ENCODE measurements around the gene CD96. TPM values are rescaled to one million over a fixed set of nuclear protein-coding genes. Genes with fewer than 3 reads are reported as not detected.

The CD96 gene
- total and polyA plus RNA-seq, 2 experiments from 2014 or later: 0.91 TPM; not detected in 1

DNA sequence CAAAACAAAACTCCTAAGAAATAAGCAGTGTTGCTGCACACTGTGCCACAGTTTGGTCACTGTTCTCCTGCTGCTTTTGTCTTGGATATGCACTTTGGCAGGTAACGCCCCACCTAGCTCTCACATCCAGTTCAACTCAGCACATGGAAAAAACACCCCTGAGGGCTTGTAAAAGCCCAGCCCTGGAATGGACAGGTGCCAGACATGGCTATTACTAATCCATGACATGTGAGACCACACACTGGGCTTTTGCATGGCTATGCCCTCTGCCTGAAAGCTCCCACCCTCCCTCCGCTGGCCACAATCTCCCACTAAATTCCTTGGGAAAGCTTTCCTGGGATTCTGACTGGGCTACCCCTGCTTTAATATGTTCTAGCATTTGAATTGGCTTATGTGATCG is 77.8 kb downstream of the CD96 start:
- H3K4me1 Mint-ChIP-seq: no peaks in the 10 kb centered on the region
- H3K4me3 Mint-ChIP-seq: no peak overlapping the region
- no peaks in the 10 kb centered on the region for H3K79me2 ChIP-seq (replicated peaks; ENCODE audit: insufficient read depth)
- H4K20me1 ChIP-seq (replicated peaks; ENCODE audit: insufficient read depth): no peaks in the 10 kb centered on the region
- peaks cover 6% of the 10 kb centered on the region; the same call in 1 of the 2 replicates for H3K36me3 ChIP-seq (ENCODE audit: insufficient read depth)
- H3K27ac Mint-ChIP-seq: no peak overlapping the region
- no peak overlapping the region for H3K27ac ChIP-seq (ENCODE audit: low read depth)
- peaks cover 23% of the 10 kb centered on the region for H3K9me3 Mint-ChIP-seq
- no peak overlapping the region for H3K4me3 ChIP-seq
- H3K36me3 Mint-ChIP-seq (ENCODE audit: low read depth): peaks cover 10% of the 10 kb centered on the region
- H3K27me3 ChIP-seq (ENCODE audit: insufficient read depth): no peaks in the 10 kb centered on the region
- H3K9me2 ChIP-seq (ENCODE audit: insufficient read depth): no peaks in the 10 kb centered on the region
- DNase-seq (ENCODE audit: low spot score) (no peak), ATAC-seq (no peak)
- H3K27me3 Mint-ChIP-seq (ENCODE audit: insufficient read depth, low read depth, poor library complexity): no peaks in the 10 kb centered on the region
- H3K4me1 ChIP-seq (ENCODE audit: insufficient read depth): no peaks in the 10 kb centered on the region
- TF ChIP-seq EZH2 (IDR thresholded peaks at IDR 0.05; ENCODE audit: low read depth, unreplicated experiment) (no peak), JUNB (IDR thresholded peaks at IDR 0.05; ENCODE audit: unreplicated experiment) (no peak), CREB1 (CRISPR knock-in tag; IDR thresholded peaks at IDR 0.05; ENCODE audit: low read depth) (no peak), POLR2AphosphoS5 (IDR thresholded peaks at IDR 0.05; ENCODE audit: low read depth) (no peak), ZNF331 (CRISPR knock-in tag; IDR thresholded peaks at IDR 0.05; ENCODE audit: low read depth) (no peak)
- TF ChIP-seq, protein P1, sequence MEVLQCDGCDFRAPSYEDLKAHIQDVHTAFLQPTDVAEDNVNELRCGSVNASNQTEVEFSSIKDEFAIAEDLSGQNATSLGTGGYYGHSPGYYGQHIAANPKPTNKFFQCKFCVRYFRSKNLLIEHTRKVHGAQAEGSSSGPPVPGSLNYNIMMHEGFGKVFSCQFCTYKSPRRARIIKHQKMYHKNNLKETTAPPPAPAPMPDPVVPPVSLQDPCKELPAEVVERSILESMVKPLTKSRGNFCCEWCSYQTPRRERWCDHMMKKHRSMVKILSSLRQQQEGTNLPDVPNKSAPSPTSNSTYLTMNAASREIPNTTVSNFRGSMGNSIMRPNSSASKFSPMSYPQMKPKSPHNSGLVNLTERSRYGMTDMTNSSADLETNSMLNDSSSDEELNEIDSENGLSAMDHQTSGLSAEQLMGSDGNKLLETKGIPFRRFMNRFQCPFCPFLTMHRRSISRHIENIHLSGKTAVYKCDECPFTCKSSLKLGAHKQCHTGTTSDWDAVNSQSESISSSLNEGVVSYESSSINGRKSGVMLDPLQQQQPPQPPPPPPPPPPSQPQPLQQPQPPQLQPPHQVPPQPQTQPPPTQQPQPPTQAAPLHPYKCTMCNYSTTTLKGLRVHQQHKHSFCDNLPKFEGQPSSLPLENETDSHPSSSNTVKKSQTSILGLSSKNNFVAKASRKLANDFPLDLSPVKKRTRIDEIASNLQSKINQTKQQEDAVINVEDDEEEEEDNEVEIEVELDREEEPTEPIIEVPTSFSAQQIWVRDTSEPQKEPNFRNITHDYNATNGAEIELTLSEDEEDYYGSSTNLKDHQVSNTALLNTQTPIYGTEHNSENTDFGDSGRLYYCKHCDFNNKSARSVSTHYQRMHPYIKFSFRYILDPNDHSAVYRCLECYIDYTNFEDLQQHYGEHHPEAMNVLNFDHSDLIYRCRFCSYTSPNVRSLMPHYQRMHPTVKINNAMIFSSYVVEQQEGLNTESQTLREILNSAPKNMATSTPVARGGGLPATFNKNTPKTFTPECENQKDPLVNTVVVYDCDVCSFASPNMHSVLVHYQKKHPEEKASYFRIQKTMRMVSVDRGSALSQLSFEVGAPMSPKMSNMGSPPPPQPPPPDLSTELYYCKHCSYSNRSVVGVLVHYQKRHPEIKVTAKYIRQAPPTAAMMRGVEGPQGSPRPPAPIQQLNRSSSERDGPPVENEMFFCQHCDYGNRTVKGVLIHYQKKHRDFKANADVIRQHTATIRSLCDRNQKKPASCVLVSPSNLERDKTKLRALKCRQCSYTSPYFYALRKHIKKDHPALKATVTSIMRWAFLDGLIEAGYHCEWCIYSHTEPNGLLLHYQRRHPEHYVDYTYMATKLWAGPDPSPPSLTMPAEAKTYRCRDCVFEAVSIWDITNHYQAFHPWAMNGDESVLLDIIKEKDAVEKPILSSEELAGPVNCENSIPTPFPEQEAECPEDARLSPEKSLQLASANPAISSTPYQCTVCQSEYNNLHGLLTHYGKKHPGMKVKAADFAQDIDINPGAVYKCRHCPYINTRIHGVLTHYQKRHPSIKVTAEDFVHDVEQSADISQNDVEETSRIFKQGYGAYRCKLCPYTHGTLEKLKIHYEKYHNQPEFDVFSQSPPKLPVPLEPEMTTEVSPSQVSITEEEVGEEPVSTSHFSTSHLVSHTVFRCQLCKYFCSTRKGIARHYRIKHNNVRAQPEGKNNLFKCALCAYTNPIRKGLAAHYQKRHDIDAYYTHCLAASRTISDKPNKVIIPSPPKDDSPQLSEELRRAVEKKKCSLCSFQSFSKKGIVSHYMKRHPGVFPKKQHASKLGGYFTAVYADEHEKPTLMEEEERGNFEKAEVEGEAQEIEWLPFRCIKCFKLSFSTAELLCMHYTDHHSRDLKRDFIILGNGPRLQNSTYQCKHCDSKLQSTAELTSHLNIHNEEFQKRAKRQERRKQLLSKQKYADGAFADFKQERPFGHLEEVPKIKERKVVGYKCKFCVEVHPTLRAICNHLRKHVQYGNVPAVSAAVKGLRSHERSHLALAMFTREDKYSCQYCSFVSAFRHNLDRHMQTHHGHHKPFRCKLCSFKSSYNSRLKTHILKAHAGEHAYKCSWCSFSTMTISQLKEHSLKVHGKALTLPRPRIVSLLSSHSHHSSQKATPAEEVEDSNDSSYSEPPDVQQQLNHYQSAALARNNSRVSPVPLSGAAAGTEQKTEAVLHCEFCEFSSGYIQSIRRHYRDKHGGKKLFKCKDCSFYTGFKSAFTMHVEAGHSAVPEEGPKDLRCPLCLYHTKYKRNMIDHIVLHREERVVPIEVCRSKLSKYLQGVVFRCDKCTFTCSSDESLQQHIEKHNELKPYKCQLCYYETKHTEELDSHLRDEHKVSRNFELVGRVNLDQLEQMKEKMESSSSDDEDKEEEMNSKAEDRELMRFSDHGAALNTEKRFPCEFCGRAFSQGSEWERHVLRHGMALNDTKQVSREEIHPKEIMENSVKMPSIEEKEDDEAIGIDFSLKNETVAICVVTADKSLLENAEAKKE (CRISPR knock-in tag; IDR thresholded peaks at IDR 0.05): no peak
- TF ChIP-seq, protein P2, sequence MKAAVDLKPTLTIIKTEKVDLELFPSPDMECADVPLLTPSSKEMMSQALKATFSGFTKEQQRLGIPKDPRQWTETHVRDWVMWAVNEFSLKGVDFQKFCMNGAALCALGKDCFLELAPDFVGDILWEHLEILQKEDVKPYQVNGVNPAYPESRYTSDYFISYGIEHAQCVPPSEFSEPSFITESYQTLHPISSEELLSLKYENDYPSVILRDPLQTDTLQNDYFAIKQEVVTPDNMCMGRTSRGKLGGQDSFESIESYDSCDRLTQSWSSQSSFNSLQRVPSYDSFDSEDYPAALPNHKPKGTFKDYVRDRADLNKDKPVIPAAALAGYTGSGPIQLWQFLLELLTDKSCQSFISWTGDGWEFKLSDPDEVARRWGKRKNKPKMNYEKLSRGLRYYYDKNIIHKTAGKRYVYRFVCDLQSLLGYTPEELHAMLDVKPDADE (IDR thresholded peaks at IDR 0.05): no peak
- TF ChIP-seq, protein P3, sequence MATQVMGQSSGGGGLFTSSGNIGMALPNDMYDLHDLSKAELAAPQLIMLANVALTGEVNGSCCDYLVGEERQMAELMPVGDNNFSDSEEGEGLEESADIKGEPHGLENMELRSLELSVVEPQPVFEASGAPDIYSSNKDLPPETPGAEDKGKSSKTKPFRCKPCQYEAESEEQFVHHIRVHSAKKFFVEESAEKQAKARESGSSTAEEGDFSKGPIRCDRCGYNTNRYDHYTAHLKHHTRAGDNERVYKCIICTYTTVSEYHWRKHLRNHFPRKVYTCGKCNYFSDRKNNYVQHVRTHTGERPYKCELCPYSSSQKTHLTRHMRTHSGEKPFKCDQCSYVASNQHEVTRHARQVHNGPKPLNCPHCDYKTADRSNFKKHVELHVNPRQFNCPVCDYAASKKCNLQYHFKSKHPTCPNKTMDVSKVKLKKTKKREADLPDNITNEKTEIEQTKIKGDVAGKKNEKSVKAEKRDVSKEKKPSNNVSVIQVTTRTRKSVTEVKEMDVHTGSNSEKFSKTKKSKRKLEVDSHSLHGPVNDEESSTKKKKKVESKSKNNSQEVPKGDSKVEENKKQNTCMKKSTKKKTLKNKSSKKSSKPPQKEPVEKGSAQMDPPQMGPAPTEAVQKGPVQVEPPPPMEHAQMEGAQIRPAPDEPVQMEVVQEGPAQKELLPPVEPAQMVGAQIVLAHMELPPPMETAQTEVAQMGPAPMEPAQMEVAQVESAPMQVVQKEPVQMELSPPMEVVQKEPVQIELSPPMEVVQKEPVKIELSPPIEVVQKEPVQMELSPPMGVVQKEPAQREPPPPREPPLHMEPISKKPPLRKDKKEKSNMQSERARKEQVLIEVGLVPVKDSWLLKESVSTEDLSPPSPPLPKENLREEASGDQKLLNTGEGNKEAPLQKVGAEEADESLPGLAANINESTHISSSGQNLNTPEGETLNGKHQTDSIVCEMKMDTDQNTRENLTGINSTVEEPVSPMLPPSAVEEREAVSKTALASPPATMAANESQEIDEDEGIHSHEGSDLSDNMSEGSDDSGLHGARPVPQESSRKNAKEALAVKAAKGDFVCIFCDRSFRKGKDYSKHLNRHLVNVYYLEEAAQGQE (IDR thresholded peaks at IDR 0.05; ENCODE audit: unreplicated experiment): no peak
- no peak overlapping the region for H3K4me2 ChIP-seq
- H2AFZ ChIP-seq: no peak overlapping the region
- H3F3A ChIP-seq (replicated peaks; ENCODE audit: low read depth): no peaks in the 10 kb centered on the region

All from GM23338 (cell line).